Body of pancreas (tissue), 4 donors: ENCODE data around the gene BRAF.
"Not testable (repeated sequence)": the region's sequence is repeated elsewhere in the genome, so short reads cannot be mapped to it uniquely, and the experiment has no call there.

Experiments used
- POLR2A ChIP-seq, 3 donors: fragments of 450-650 bp; IDR thresholded peaks; one replicate each; pipeline ENCODE4 v1.6.1; 2016; ENCODE audit warnings: antibody characterized with exemption in 3 of 3, mild to moderate bottlenecking in 2 of 3
- TF ChIP-seq, protein P1 (sequence below), 7 experiments: fragments of 450-650 bp in 4 of 7; fragments of 200-600 bp in 3 of 7; sonication (generic) in 3 of 7; IDR thresholded peaks; one replicate each; pipeline ENCODE4 v1.5.1; 2016 to 2019; ENCODE audit warnings: antibody characterized with exemption in 7 of 7

DNA sequence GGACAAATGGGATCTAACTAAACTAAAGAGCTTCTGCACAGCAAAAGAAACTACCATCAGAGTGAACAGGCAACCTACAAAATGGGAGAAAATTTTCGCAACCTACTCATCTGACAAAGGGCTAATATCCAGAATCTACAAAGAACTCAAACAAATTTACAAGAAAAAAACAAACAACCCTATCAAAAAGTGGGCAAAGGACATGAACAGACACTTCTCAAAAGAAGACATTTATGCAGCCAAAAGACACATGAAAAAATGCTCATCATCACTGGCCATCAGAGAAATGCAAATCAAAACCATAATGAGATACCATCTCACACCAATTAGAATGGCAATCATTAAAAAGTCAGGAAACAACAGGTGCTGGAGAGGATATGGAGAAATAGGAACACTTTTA is 159.3 kb downstream of the BRAF start:
- TF ChIP-seq, protein P1, sequence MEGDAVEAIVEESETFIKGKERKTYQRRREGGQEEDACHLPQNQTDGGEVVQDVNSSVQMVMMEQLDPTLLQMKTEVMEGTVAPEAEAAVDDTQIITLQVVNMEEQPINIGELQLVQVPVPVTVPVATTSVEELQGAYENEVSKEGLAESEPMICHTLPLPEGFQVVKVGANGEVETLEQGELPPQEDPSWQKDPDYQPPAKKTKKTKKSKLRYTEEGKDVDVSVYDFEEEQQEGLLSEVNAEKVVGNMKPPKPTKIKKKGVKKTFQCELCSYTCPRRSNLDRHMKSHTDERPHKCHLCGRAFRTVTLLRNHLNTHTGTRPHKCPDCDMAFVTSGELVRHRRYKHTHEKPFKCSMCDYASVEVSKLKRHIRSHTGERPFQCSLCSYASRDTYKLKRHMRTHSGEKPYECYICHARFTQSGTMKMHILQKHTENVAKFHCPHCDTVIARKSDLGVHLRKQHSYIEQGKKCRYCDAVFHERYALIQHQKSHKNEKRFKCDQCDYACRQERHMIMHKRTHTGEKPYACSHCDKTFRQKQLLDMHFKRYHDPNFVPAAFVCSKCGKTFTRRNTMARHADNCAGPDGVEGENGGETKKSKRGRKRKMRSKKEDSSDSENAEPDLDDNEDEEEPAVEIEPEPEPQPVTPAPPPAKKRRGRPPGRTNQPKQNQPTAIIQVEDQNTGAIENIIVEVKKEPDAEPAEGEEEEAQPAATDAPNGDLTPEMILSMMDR (IDR thresholded peaks at IDR 0.05): not testable (repeated sequence)
- not testable (repeated sequence) for TF ChIP-seq POLR2A (IDR thresholded peaks at IDR 0.05)
